Occipital lobe (tissue), 2 donors: ENCODE data around the gene MSI1. TPM values are rescaled to one million over a fixed set of nuclear protein-coding genes. Genes with fewer than 3 reads are reported as not detected.
A peak's percentile ranks its signal among the peaks of the same experiment; 100 is the strongest.

Source experiments
- DNase-seq: peaks from one replicate; lab custom pipeline; 2025; lab: John Stamatoyannopoulos, UW
- total RNA-seq: library from RNA; depleted of rRNA; stranded (reverse); fragments of >200 nt; gene quantifications from one replicate; pipeline ENCODE4 v1.2.3, GENCODE V29; 2014

MSI1 gene
- total RNA-seq, 1 donor from 2014 or later = 7.5 TPM

DNA sequence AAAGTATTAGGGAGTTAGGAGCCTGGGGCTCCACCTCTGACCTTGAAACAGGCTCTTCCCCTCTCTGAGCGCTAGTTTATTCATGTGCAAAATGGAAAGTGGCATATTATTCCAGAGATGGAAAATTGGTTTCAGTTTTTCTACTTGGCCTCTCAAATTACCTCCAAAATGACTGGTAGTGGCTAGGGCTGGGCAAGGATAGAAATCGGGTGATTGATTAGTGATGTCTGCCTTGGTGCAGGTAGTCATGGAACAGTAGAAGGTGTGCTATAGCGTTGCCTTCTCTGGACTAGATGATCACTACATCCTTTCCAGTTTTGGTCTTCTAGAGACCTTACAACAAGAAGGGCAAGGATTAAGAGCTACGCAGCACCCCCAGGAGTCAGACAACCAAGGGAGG, 8.6 kb upstream of the MSI1 start:
- DNase-seq = no peak

DNA sequence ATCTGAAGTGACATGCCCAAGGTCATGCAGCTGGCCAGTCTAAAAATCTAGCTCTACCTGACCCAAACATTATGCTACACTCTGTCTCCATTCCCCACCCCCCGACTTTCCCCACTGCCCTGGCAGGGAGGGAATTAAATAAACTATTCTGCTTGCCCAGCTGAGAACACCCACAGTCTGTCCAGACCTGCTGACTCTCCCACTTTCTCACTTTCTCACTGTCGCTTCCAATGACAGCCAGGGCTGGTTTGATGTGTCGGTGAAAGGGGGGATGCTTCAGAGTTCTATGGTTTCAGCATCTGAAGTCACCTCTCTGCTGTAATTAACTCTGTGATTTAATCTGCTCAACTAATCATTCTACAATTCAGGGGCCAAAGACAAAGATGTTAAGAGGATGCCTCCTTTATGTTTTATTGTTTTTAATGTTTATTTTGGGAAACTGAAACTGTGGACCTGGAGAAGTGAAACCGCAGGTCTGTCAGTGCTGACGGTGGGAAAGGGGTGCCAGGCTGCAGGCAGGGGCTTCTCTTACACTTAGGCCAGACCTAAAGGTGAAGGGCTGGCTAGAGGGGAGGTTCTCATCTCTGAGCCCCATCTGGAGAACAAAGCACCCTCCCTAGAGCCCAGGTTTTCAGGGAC, 8.1 kb upstream of the MSI1 start:
- no peak for DNase-seq

- no peak for DNase-seq
Observed at GRCh38 chr12:120376416-120376815, 7.5 kb upstream of the MSI1 start.

- DNase-seq = no peak
Observed at GRCh38 chr12:120376009-120376408, 7.0 kb upstream of the MSI1 start.

DNA sequence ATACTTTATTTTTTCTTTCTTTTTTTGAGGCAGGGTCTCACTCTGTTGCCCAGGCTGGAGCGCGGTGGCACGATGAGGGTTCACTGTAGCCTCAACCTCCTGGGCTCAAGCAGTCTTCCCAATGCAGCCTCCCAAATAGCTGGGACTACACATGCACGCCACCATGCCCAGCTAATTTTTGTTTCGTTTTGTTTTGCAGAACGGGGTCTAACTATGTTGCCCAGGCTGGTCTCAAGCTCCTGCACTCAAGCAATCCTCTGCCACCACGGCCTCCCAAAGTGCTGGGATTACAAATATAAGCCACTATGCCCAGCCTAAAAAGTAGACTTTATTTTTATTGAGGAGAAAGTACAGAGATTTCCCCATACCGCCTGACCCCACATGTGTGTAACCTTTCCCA, 4.7 kb upstream of the MSI1 start:
- DNase-seq = no peak

- DNase-seq = no peak
Observed at GRCh38 chr12:120370343-120371243, 1.6 kb upstream of the MSI1 start.

- DNase-seq = no peak
Observed at GRCh38 chr12:120369603-120370342, 809 bp upstream of the MSI1 start.

GRCh38 chr12:120367924-120368788, 808 bp downstream of the MSI1 start:
- DNase-seq = no peak

- DNase-seq = no peak
Observed at GRCh38 chr12:120367233-120367923, 1.6 kb downstream of the MSI1 start.

DNA sequence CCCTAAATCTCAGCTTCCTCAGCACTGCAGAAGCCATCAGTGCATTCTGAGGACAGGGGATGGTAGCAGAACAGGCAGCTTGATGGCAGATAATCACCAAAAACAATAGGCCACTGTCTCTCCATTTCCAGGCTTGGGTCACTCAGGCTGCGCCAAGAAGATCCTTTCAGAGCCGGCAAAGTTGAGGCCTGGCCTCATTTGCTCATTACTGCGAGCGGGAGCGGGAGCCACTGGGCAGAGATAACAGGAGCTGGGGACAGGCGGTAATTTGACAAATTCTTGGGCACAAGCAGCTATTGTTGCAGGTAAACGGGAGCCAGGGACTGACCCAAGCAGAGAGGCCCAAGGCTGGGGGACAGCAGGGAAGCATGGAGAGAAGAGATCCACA, 2.1 kb downstream of the MSI1 start:
- no peak for DNase-seq

- DNase-seq = no peak
Observed at GRCh38 chr12:120366341-120366705, 2.6 kb downstream of the MSI1 start.

DNA sequence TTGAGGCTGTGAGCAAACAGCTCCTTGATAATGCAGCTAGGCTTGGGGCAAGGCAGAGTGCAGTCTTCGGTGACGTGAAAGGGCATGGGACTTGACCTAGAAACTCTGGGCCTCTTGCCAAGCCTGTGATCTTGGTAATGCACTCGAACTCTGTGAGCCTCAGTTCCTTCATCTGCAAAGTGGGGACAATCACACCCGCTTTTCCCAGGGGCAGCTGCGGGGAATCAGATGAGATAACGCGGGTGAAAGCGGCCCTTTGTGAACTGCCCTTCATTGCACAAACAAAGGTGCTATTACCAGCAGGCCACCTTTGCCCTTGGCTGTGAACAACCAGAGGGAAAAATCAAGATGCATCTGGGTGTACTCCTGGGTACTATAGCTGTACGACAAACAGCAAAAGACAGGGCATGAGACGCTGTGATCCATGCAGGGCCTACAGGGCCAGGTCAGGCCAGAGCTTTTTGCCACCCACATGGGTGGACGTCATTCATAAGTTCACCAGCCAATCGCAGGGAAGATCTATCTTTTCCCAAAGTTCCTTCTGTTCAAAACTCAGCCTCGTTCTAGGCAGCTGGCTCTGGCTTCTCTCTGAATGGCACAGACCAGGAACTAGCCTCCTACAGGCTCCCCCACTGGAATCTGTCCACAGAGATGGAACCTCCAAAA, 3.2 kb downstream of the MSI1 start:
- peak; percentile 13 for DNase-seq

DNA sequence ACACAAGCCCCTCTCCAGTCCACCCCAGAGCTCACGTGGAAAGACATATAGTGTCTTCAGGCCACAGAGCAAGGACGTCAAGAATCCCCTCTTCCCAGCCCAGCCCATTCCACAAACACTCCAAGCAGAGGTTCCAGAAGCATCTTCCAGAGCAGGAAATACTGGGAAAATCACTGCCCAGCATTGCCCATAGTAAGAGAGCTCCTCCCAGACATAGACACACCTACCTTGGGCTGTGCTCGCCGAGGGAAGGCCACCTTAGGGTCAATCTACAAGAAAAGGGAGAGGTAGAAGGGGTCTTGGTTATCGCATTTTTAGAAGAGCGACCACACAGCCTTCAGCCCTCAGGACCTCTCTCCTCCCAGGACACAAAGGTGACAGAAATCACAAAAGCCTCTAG, 4.5 kb downstream of the MSI1 start:
- DNase-seq = no peak

GRCh38 chr12:120363274-120363855, 5.6 kb downstream of the MSI1 start:
- DNase-seq = no peak

- no peak for DNase-seq
Observed at GRCh38 chr12:120362516-120363273, 6.3 kb downstream of the MSI1 start.

DNA sequence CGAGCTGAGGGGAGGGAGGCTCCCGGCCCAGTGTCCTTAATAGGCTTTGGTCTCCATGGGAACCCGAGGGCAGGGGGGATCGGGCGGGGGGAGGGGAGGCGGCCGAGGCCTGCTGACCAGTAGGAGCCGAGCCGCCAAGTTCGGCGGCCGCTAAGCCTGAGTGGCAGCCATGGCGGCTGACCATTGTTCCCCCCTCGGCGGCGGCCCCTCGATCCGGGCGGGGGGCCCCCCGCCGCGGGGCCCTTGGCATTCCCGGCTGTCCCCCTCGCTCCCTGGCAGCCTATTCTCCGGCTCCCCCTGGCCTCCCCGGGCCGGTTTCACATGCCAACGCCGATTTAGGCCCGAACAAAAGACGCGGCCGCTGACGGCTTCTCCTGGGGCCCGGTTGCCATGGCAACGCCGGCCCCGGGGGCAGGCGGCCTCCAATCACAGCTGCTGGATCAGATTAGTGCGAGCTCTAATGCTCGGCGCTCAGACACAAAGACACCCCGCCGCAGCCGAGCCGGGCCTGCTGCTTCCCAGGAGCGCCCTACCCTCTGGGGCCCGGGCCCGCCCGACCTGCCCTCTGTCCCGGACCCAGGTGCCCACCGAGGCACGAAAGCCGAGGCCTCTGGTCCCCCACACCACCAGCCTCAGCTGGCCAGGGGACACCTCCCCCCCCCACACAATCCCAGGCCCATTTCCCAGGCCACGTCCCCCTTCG, 7.3 kb downstream of the MSI1 start:
- DNase-seq = peak; percentile 75

GRCh38 chr12:120359128-120359527, 9.8 kb downstream of the MSI1 start:
- DNase-seq = no peak

DNA sequence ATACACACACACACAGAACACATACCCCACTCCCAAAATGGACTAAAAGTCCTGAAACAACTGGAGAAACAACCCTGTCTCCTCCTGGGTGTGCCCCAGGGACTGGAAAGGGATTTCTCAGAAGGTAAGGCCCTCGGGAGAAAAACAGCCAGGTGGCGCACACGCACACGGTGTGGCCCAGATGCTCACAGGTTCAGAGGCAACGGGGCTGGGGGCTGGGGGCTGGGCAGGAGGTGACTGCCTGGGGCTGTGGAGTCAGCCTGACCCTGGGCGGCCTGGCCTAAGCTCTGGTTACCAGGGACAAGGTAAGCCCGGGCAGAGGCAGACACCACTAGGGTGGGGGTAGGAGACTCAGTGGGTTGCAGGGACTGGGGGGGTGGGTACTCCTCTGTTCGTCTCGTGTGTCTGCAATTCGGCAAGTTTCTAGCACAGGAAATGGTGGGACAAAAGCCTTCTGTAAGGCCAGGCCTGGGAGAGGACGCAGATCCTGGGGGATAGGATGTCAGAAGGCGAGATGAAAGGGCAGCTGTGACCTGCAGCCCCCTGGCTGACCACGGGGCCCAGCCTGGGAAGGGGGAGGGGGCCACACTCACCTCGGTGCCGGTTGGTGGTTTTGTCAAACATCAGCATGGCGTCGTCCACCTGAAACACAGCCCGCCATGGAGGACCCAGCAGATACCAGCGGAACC, 10.4 kb downstream of the MSI1 start:
- DNase-seq = no peak
